CD4-positive, alpha-beta T cell treated with Interleukin-2 at 100 ng/mL for 4 hours (primary cell): Measurements from ENCODE around the gene IFI6.
"Not testable (repeated sequence)": the region's sequence is repeated elsewhere in the genome, so short reads cannot be mapped to it uniquely, and the experiment has no call there.

ENCODE experiments used
- DNase-seq: peaks from one replicate; pipeline ENCODE4 v3.0.0-alpha.2; 2020; ENCODE audit warnings: low spot score

Gene IFI6

GRCh38 chr1:27650539-27651175 lies 21.3 kb downstream of the IFI6 start:
- no peak for DNase-seq

GRCh38 chr1:27650171-27650538 lies 21.8 kb downstream of the IFI6 start:
- no peak for DNase-seq

- no peak for DNase-seq
Observed at GRCh38 chr1:27649306-27649635, 22.7 kb downstream of the IFI6 start.

GRCh38 chr1:27648602-27649305 lies 23.2 kb downstream of the IFI6 start:
- DNase-seq, result no peak

- no peak for DNase-seq
Observed at GRCh38 chr1:27647328-27647727, 24.7 kb downstream of the IFI6 start.

GRCh38 chr1:27646676-27647075 lies 25.3 kb downstream of the IFI6 start:
- DNase-seq, result no peak

- DNase-seq, result no peak
Observed at GRCh38 chr1:27645071-27645415, 26.9 kb downstream of the IFI6 start.

GRCh38 chr1:27644369-27645070 lies 27.5 kb downstream of the IFI6 start:
- DNase-seq, result no peak

- DNase-seq, result peak; percentile 84
Observed at GRCh38 chr1:27643600-27644368, 28.2 kb downstream of the IFI6 start.

- not testable (repeated sequence) for DNase-seq
Observed at GRCh38 chr1:27640514-27640913, 31.5 kb downstream of the IFI6 start.

GRCh38 chr1:27638805-27639204 lies 33.2 kb downstream of the IFI6 start:
- DNase-seq, result no peak

GRCh38 chr1:27638047-27638734 lies 33.8 kb downstream of the IFI6 start:
- DNase-seq, result no peak

GRCh38 chr1:27635396-27636142 lies 36.4 kb downstream of the IFI6 start:
- no peak for DNase-seq

- no peak for DNase-seq
Observed at GRCh38 chr1:27634985-27635367, 37.0 kb downstream of the IFI6 start, which contains the start of gene FGR. Gene FGR, minus strand, starts transcription at chr1:27635185. Its CDS starts 11,269 bp downstream, at chr1:27623916.

GRCh38 chr1:27634177-27634984 lies 37.6 kb downstream of the IFI6 start:
- DNase-seq, result peak; percentile 40

GRCh38 chr1:27633640-27634176 lies 38.3 kb downstream of the IFI6 start:
- no peak for DNase-seq

- no peak for DNase-seq
Observed at GRCh38 chr1:27633298-27633610, 38.7 kb downstream of the IFI6 start.

GRCh38 chr1:27632387-27633297 lies 39.4 kb downstream of the IFI6 start:
- peak; percentile 47 for DNase-seq

GRCh38 chr1:27630859-27631491 lies 41.0 kb downstream of the IFI6 start:
- no peak for DNase-seq
